Measurements from ENCODE around the gene CD28.

DNA sequence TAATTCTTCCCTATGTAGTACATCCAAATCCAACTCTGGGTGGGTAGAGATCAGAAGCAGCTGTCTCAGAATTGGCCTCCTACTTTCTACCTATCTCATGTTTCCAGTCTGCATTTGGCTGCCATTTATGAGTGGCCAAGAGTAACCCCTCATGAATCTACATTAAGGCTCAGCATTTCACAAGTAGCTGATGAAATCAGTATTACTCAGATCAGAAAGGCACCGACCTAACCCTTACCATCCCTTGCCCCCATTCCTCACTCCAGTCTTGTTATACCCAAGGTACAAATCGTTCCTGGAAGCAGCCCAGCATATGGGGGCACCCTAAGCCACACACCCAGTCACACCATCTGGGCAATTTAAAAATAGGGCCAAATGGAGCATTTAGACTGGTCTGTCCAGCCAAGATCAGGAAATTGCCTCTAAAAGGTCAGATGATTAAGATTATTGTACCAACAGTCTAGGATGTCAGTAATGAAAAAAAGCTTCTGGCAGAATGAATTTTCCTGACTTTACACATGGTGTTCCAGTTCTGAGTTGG lies 37.1 kb downstream of the CD28 start:
- TF ChIP-seq POLR2A (IDR thresholded peaks at IDR 0.05; ENCODE audit: low read depth, low read length) (no peak), POLR2AphosphoS5 (IDR thresholded peaks at IDR 0.05; ENCODE audit: insufficient read depth, low read depth, low read length) (no peak), EZH2 (IDR thresholded peaks at IDR 0.05; ENCODE audit: borderline replicate concordance, low read depth, low read length, severe bottlenecking) (no peak)
- TF ChIP-seq, protein P1, sequence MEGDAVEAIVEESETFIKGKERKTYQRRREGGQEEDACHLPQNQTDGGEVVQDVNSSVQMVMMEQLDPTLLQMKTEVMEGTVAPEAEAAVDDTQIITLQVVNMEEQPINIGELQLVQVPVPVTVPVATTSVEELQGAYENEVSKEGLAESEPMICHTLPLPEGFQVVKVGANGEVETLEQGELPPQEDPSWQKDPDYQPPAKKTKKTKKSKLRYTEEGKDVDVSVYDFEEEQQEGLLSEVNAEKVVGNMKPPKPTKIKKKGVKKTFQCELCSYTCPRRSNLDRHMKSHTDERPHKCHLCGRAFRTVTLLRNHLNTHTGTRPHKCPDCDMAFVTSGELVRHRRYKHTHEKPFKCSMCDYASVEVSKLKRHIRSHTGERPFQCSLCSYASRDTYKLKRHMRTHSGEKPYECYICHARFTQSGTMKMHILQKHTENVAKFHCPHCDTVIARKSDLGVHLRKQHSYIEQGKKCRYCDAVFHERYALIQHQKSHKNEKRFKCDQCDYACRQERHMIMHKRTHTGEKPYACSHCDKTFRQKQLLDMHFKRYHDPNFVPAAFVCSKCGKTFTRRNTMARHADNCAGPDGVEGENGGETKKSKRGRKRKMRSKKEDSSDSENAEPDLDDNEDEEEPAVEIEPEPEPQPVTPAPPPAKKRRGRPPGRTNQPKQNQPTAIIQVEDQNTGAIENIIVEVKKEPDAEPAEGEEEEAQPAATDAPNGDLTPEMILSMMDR (IDR thresholded peaks at IDR 0.05; ENCODE audit: extremely low read depth in 1 of 2, insufficient read depth in 1 of 2, low read depth in 1 of 2, low read length in 2 of 2), result no peak
